Fibroblast of gingiva (primary cell): ENCODE data around the gene ERFL.

ENCODE experiments used
- DNase-seq: peaks from one replicate; pipeline ENCODE4 v3.0.0-alpha.2; 2011; ENCODE audit warnings: low read depth

The ERFL gene

DNA sequence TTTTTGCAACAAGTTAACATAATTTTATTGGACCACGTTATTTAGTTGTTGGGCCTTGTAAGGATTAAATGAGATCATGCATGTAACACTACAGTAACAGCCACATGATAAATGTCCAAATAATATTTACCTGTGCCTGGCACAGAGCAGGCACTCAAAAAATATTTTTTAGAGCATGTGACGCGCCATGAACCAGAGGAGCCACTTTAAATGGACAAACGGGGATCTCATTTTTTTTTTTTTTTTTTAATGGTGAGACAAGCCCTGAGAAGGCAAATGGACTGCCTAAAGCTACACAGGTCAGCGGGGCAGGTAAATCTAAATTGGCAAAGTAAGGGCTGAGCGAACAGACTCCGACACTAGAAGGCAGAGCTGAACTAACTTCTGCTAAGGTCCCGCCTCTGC, 69.0 kb downstream of the ERFL start:
- no peak for DNase-seq
